ENCODE results near the gene DAPK2.

GRCh38 chr15:64095431-64095794, 49.1 kb upstream of the DAPK2 start:
- TF ChIP-seq POLR2A (IDR thresholded peaks at IDR 0.05) (no peak), CTCF (IDR thresholded peaks at IDR 0.05) (no peak)
